ENCODE results near the gene ZNF205. TPM values are rescaled to one million over a fixed set of nuclear protein-coding genes. Genes with fewer than 3 reads are reported as not detected.

Gene ZNF205
- total and polyA plus RNA-seq, 2 of the 13 experiments (the other 11 are each of a cell fraction or from before 2014, with no cell fraction given) = 5.8 to 10.2 TPM

GRCh38 chr16:3123986-3124886 lies 11.8 kb downstream of the ZNF205 start (continued):
- TF ChIP-seq ZNF790 (CRISPR knock-in tag; IDR thresholded peaks at IDR 0.05; ENCODE audit: borderline replicate concordance) = no peak
- 0 out of 2 replicates have a peak, but pooled peaks have one; percentile 35 for TF ChIP-seq NCOR1 (IDR thresholded peaks at IDR 0.05; ENCODE audit: borderline replicate concordance, low read length)
- 0 out of 2 replicates have a peak, but pooled peaks have one; percentile 35 for TF ChIP-seq ZNF878 (CRISPR knock-in tag; IDR thresholded peaks at IDR 0.05)
- 0 out of 2 replicates have a peak, but pooled peaks have one; percentile 8 for TF ChIP-seq RXRB (CRISPR knock-in tag; IDR thresholded peaks at IDR 0.05; ENCODE audit: borderline replicate concordance)
- 0 out of 2 replicates have a peak, but pooled peaks have one; percentile 16 for TF ChIP-seq ZBTB7B (CRISPR knock-in tag; IDR thresholded peaks at IDR 0.05)
- TF ChIP-seq RBM22 (optimal IDR thresholded peaks at IDR 0.05; ENCODE audit: low read length) = peak; percentile 35
- peak; percentile 22 for TF ChIP-seq TOPORS (CRISPR knock-in tag; IDR thresholded peaks at IDR 0.05)
- no peak for TF ChIP-seq ZNF335 (CRISPR knock-in tag; IDR thresholded peaks at IDR 0.05)
- no peak for TF ChIP-seq NFIC (IDR thresholded peaks at IDR 0.05; ENCODE audit: low read length)
- TF ChIP-seq GLMP (CRISPR knock-in tag; IDR thresholded peaks at IDR 0.05; ENCODE audit: borderline replicate concordance) = no peak
- no peak for TF ChIP-seq NBN (conservative IDR thresholded peaks at IDR 0.05)
- TF ChIP-seq ZNF225 (CRISPR knock-in tag; IDR thresholded peaks at IDR 0.05) = peak; percentile 77
- TF ChIP-seq SP4 (CRISPR knock-in tag; IDR thresholded peaks at IDR 0.05) = peak; percentile 98
- TF ChIP-seq PHF8 (CRISPR knock-in tag; IDR thresholded peaks at IDR 0.05) = peak; percentile 61; the same call in 1 of the 2 replicates
- TF ChIP-seq ZNF350 (CRISPR knock-in tag; IDR thresholded peaks at IDR 0.05; ENCODE audit: borderline replicate concordance, low read depth) = peak; percentile 84
- TF ChIP-seq GZF1 (CRISPR knock-in tag; IDR thresholded peaks at IDR 0.05) = no peak
- TF ChIP-seq BHLHE40 (IDR thresholded peaks at IDR 0.05; ENCODE audit: low read length) = no peak
- TF ChIP-seq ZNF660 (CRISPR knock-in tag; IDR thresholded peaks at IDR 0.05; ENCODE audit: borderline replicate concordance, low read depth) = no peak
- TF ChIP-seq DPF2 (CRISPR knock-in tag; IDR thresholded peaks at IDR 0.05; ENCODE audit: borderline replicate concordance, low read depth) = no peak
- no peak for TF ChIP-seq FOXP1 (IDR thresholded peaks at IDR 0.05)
- TF ChIP-seq FOXP1 (CRISPR knock-in tag; IDR thresholded peaks at IDR 0.05) = no peak
- TF ChIP-seq HMG20B (CRISPR knock-in tag; conservative IDR thresholded peaks at IDR 0.05) = no peak
- no peak; the same call in 1 of the 2 replicates for TF ChIP-seq EEA1 (CRISPR knock-in tag; IDR thresholded peaks at IDR 0.05; ENCODE audit: borderline replicate concordance)
- TF ChIP-seq ZFP62 (CRISPR knock-in tag; IDR thresholded peaks at IDR 0.05) = no peak
- TF ChIP-seq ZNF839 (CRISPR knock-in tag; IDR thresholded peaks at IDR 0.05; ENCODE audit: borderline replicate concordance) = no peak; the same call in 1 of the 2 replicates
- no peak; the same call in 1 of the 2 replicates for TF ChIP-seq ZNF124 (CRISPR knock-in tag; IDR thresholded peaks at IDR 0.05)
- no peak for TF ChIP-seq ZNF224 (CRISPR knock-in tag; IDR thresholded peaks at IDR 0.05)
- TF ChIP-seq FOXM1 (CRISPR knock-in tag; IDR thresholded peaks at IDR 0.05) = no peak
- TF ChIP-seq SALL1 (CRISPR knock-in tag; IDR thresholded peaks at IDR 0.05) = peak; percentile 67
- no peak for TF ChIP-seq ZMYM2 (CRISPR knock-in tag; IDR thresholded peaks at IDR 0.05)
- 0 out of 2 replicates have a peak, but pooled peaks have one; percentile 33 for TF ChIP-seq POLR2AphosphoS5 (IDR thresholded peaks at IDR 0.05; ENCODE audit: low read depth, low read length)
- TF ChIP-seq ONECUT2 (CRISPR knock-in tag; IDR thresholded peaks at IDR 0.05) = no peak
- TF ChIP-seq TBP (CRISPR knock-in tag; IDR thresholded peaks at IDR 0.05) = no peak
- peak; percentile 77 for TF ChIP-seq ZNF263 (CRISPR knock-in tag; IDR thresholded peaks at IDR 0.05)

All from HepG2 (cell line).